ENCODE measurements around the gene SLC26A6. TPM values are rescaled to one million over a fixed set of nuclear protein-coding genes. Genes with fewer than 3 reads are reported as not detected.

The SLC26A6 gene
- total and polyA plus RNA-seq, 2 of the 13 experiments (the other 11 are each of a cell fraction or from before 2014, with no cell fraction given): 40.7 to 184 TPM

- TF ChIP-seq THAP7 (CRISPR knock-in tag; IDR thresholded peaks at IDR 0.05): peak; percentile 58; the same call in 1 of the 2 replicates
- TF ChIP-seq ZNF576 (CRISPR knock-in tag; IDR thresholded peaks at IDR 0.05): no peak
- TF ChIP-seq ZNF142 (CRISPR knock-in tag; IDR thresholded peaks at IDR 0.05): peak; percentile 53; the same call in 1 of the 2 replicates
- no peak for TF ChIP-seq GMEB2 (CRISPR knock-in tag; IDR thresholded peaks at IDR 0.05; ENCODE audit: low read depth)
- no peak for TF ChIP-seq MLLT10 (CRISPR knock-in tag; IDR thresholded peaks at IDR 0.05)
- TF ChIP-seq ZSCAN31 (CRISPR knock-in tag; IDR thresholded peaks at IDR 0.05; ENCODE audit: low read depth): no peak
- no peak; the same call in 1 of the 2 replicates for TF ChIP-seq PCBP1 (IDR thresholded peaks at IDR 0.05; ENCODE audit: borderline replicate concordance, low read depth, low read length)
- peak; percentile 70; the same call in 1 of the 2 replicates for TF ChIP-seq ZNF616 (CRISPR knock-in tag; IDR thresholded peaks at IDR 0.05; ENCODE audit: low read depth)
- peak; percentile 77; the same call in 1 of the 2 replicates for TF ChIP-seq CENPT (CRISPR knock-in tag; IDR thresholded peaks at IDR 0.05; ENCODE audit: low read depth)
- peak; percentile 69 for TF ChIP-seq XRCC5 (optimal IDR thresholded peaks at IDR 0.05; ENCODE audit: low read length)
- peak; percentile 93 for TF ChIP-seq ZNF687 (CRISPR knock-in tag; IDR thresholded peaks at IDR 0.05)
- peak; percentile 81 for TF ChIP-seq ATF7-NPFF (CRISPR knock-in tag; IDR thresholded peaks at IDR 0.05; ENCODE audit: low read depth)
- peak; percentile 6; the same call in 1 of the 2 replicates for TF ChIP-seq FOXJ3 (CRISPR knock-in tag; IDR thresholded peaks at IDR 0.05; ENCODE audit: borderline replicate concordance)
Measured at GRCh38 chr3:48635222-48636021, at the start of gene SLC26A6 (continued).

Data from HepG2 (cell line).